LNCAP (cell line): ENCODE data around the gene SF3B4.

Source experiments
- CTCF ChIP-seq: fragments of 450-650 bp; IDR thresholded peaks from 2 replicates; pipeline ENCODE4 v1.5.1; 2017; ENCODE audit warnings: mild to moderate bottlenecking

Gene SF3B4

GRCh38 chr1:149929856-149930255 lies 2.3 kb upstream of the SF3B4 start:
- no peak for TF ChIP-seq CTCF

DNA sequence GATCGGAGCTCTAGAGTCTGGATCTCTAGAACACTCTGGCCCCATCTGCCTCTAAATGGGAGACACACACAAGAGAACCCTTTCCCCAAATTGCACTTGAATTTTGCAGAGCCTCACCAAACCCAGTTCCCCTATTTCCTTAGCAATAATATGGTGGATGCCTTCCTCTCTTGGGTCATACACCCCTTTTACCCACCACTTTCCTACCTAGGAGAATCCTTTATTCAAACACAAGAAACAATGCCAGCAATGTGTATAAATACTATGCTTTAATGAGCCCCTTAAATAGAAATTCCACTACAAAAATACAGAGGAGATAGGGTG lies 760 bp upstream of the SF3B4 start:
- no peak for TF ChIP-seq CTCF

DNA sequence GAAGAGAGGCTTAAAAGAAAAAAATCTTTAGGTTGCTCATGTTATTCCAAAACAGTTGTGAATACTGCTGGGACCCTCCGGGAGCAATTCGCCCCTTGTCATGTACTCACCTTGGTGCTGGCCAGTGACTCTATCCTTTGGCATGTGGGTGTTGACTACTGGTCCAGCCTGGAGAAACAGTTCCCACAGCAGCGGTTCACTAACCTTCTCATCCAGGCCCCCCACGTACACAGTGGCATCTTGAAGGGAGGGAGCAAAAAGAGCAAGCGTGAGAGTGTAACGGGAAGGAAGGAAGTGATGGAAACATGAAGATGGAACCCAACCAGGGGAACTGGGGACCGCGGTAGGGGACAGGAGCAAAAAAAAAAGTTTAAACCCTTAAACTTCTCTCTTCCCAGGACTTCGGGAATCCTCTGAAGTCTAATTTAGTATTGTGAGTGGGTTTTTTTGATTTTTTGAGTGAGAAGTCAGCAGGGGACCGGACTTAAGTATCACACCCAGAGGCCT lies 494 bp downstream of the SF3B4 start:
- no peak for TF ChIP-seq CTCF

DNA sequence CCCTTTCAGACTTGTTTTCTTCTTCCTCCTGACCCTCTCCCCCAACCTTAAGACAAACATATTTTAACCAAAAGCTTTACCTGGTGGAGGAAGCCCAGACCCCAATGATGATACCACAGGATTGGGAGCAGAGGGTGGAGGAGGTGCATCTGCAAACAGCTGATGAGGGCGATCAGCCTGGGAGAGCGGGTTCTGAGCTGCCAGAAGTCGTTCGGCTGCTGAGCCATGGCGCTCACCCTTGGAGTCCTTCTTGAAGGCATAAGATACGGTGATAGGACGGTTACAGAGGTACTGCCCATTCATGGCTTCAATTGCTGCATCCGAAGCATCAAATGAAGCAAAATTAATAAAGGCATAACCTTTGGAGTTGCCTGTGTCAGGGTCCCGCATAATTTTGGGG lies 1.3 kb downstream of the SF3B4 start:
- no peak for TF ChIP-seq CTCF

DNA sequence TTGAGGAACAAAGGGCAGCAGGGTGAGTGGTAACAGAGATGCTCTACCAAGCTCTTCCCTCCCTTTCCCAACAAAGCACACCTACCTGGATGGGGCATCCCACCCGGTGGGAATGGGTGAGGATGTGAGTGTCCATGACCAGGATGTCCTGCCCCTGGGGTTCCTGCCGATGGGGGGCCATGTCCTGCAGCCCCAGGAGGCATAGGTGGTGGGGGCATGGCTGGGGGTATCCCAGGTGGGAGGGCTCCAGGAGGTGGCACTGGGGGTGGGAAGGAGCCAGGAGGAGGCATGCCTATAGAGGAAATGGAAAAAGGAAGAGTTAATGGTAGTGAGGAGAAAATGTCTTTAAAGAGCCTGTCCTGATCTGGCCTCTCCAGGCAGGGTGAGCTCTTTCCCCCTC lies 1.9 kb downstream of the SF3B4 start:
- TF ChIP-seq CTCF, result no peak

DNA sequence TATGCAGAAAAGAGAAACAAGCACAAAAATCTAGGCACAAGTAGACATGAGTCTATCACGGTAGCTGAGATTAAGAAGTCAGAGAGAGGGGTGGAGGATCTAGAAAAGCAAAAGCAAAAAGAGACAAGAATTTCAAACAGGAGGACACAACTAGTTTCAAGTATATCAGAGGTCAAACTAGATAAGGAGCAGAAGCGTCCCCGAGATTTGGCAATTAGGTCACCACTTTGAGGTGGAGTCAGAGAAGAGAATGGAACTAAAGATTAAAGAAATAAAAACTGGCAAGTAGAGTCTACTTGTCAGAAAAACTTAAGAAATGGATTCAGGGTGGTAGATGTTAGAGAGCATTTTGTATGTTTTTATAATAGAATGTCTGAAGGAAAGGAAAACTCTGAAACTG lies 2.3 kb downstream of the SF3B4 start:
- TF ChIP-seq CTCF, result no peak

- TF ChIP-seq CTCF, result no peak
These were observed 4.0 kb downstream of the SF3B4 start for GRCh38 chr1:149923626-149924025.

DNA sequence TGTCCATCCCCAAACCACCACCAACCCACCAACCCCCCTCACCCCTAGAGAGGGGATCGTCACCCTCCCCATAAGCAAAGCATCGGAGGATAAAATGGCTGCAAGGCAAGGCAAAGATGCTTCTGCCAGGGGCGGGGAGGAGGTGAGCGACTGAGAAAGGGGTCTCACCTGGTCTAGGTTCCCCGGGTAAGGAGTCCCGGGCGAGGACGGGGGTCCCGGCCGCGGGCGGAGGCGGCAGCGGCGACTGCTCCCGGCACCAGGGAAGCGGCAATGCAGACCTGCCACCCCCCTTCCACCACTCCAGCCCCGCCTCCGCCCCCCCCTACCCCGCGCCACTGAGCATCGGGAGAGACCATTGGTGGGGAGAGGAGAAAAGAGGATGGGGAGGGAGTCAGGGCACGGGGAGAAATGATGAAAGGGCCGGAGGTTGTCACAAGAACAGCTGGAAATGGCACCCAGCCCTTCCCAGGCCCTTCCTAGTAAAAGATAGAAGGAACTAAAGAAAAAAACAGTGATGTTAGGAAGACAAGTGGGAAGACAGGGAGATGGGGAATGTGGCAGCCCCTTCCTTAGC lies 9.9 kb downstream of the SF3B4 start, which contains the start of gene SV2A:
TSS of gene SV2A (minus strand) at position 274 of the 574 bp plus-strand sequence. CDS start 4,004 bp downstream, outside the sequence.
- no peak for TF ChIP-seq CTCF
